Activated naive CD4-positive, alpha-beta T cell treated with anti-CD3 and anti-CD28 coated beads, Interleukin-2, amount 50 U/mL, for 72 hours (primary cell): ENCODE results near the gene SLC9C2. TPM values are rescaled to one million over a fixed set of nuclear protein-coding genes. Genes with fewer than 3 reads are reported as not detected.
A peak's percentile ranks its signal among the peaks of the same experiment; 100 is the strongest.
"Not testable (repeated sequence)": the region's sequence is repeated elsewhere in the genome, so short reads cannot be mapped to it uniquely, and the experiment has no call there.

ENCODE experiments used
- ATAC-seq, 2 donors: fragments of 150-1000 bp; cut with Tn5 transposase; 2 replicates each; pipeline ENCODE4 v1.10.0; 2021; ENCODE audit warnings: mild to moderate bottlenecking in 2 of 2, moderate library complexity in 2 of 2
- DNase-seq, 2 donors: peaks; one replicate each; pipeline ENCODE4 v3.0.0; 2021 to 2022; ENCODE audit warnings: low spot score in 2 of 2
- H3K27ac Mint-ChIP-seq, 2 donors: one replicate each; pipeline ENCODE4 v1.8.0; 2022; ENCODE audit warnings: mild to moderate bottlenecking in 2 of 2, mixed read lengths in 2 of 2
- H3K36me3 Mint-ChIP-seq, 2 donors: one replicate each; pipeline ENCODE4 v1.8.0; 2022; ENCODE audit warnings: mixed read lengths in 2 of 2
- H3K9me3 Mint-ChIP-seq, 2 donors: one replicate each; pipeline ENCODE4 v1.8.0; 2022; ENCODE audit warnings: mixed read lengths in 2 of 2
- total RNA-seq, 2 donors: library from RNA; stranded (reverse); gene quantifications; one replicate each; pipeline ENCODE4 v1.2.3, GENCODE V29; 2022

The SLC9C2 gene
- total RNA-seq, 2 donors from 2014 or later = not detected

- Mint-ChIP-seq H3K36me3 (no peaks in the 10 kb centered on the region), H3K27ac (peak overlapping the region in 1 of 2 donors; percentile 47), H3K9me3 (peaks cover 0 to 4% of the 10 kb centered on the region in 2 donors)
- DNase-seq (no peak), ATAC-seq (no peak)
Measured at GRCh38 chr1:173554541-173555250, 48.2 kb downstream of the SLC9C2 start.

GRCh38 chr1:173554089-173554488, 48.8 kb downstream of the SLC9C2 start:
- no peak for ATAC-seq
- H3K27ac Mint-ChIP-seq = no peak overlapping the region
- no peaks in the 10 kb centered on the region for H3K36me3 Mint-ChIP-seq
- DNase-seq = no peak
- H3K9me3 Mint-ChIP-seq = peaks cover 0 to 4% of the 10 kb centered on the region in 2 donors

GRCh38 chr1:173553312-173553711, 49.6 kb downstream of the SLC9C2 start:
- ATAC-seq = no peak
- Mint-ChIP-seq H3K36me3 (no peaks in the 10 kb centered on the region), H3K9me3 (peaks cover 0 to 4% of the 10 kb centered on the region in 2 donors), H3K27ac (no peak overlapping the region)
- no peak for DNase-seq

- peak overlapping the region in 1 of 2 donors; percentile 7 for H3K27ac Mint-ChIP-seq
- peak in 1 of 2 donors; percentile 62 for ATAC-seq
- peaks cover 0 to 4% of the 10 kb centered on the region in 2 donors for H3K9me3 Mint-ChIP-seq
- no peak for DNase-seq
- H3K36me3 Mint-ChIP-seq = no peaks in the 10 kb centered on the region
Measured at GRCh38 chr1:173551699-173552098, 51.2 kb downstream of the SLC9C2 start.

GRCh38 chr1:173549813-173550212, 53.1 kb downstream of the SLC9C2 start:
- no peak overlapping the region for H3K27ac Mint-ChIP-seq
- DNase-seq (no peak), ATAC-seq (no peak)
- peaks cover 0 to 4% of the 10 kb centered on the region in 2 donors for H3K9me3 Mint-ChIP-seq
- H3K36me3 Mint-ChIP-seq = no peaks in the 10 kb centered on the region

GRCh38 chr1:173545688-173546087, 57.2 kb downstream of the SLC9C2 start:
- DNase-seq = no peak
- Mint-ChIP-seq H3K9me3 (peaks cover 0 to 3% of the 10 kb centered on the region in 2 donors), H3K27ac (no peak overlapping the region), H3K36me3 (no peaks in the 10 kb centered on the region)
- ATAC-seq = no peak

- Mint-ChIP-seq H3K9me3 (peaks cover 0 to 7% of the 10 kb centered on the region in 2 donors), H3K27ac (no peak overlapping the region), H3K36me3 (no peaks in the 10 kb centered on the region)
- ATAC-seq (no peak), DNase-seq (no peak)
Measured at GRCh38 chr1:173536223-173536622, 66.6 kb downstream of the SLC9C2 start.

GRCh38 chr1:173532237-173532636, 70.6 kb downstream of the SLC9C2 start:
- no peak for DNase-seq
- no peak for ATAC-seq
- Mint-ChIP-seq H3K36me3 (no peaks in the 10 kb centered on the region), H3K27ac (no peak overlapping the region), H3K9me3 (no peaks in the 10 kb centered on the region)

- ATAC-seq (no peak), DNase-seq (no peak)
- Mint-ChIP-seq H3K36me3 (no peaks in the 10 kb centered on the region), H3K27ac (no peak overlapping the region), H3K9me3 (no peaks in the 10 kb centered on the region)
Measured at GRCh38 chr1:173530795-173531693, 71.8 kb downstream of the SLC9C2 start.

GRCh38 chr1:173529106-173529505, 73.8 kb downstream of the SLC9C2 start:
- ATAC-seq = no peak
- no peaks in the 10 kb centered on the region for H3K9me3 Mint-ChIP-seq
- H3K36me3 Mint-ChIP-seq = no peaks in the 10 kb centered on the region
- no peak overlapping the region for H3K27ac Mint-ChIP-seq
- DNase-seq = no peak

GRCh38 chr1:173527151-173527826, 75.6 kb downstream of the SLC9C2 start:
- no peak overlapping the region for H3K27ac Mint-ChIP-seq
- no peaks in the 10 kb centered on the region for H3K36me3 Mint-ChIP-seq
- H3K9me3 Mint-ChIP-seq = no peaks in the 10 kb centered on the region
- DNase-seq = no peak
- ATAC-seq = no peak

GRCh38 chr1:173525926-173526325, 76.9 kb downstream of the SLC9C2 start:
- ATAC-seq (no peak), DNase-seq (no peak)
- Mint-ChIP-seq H3K27ac (no peak overlapping the region), H3K9me3 (no peaks in the 10 kb centered on the region), H3K36me3 (no peaks in the 10 kb centered on the region)

GRCh38 chr1:173523329-173523728, 79.5 kb downstream of the SLC9C2 start:
- ATAC-seq (no peak), DNase-seq (no peak)
- Mint-ChIP-seq H3K9me3 (no peaks in the 10 kb centered on the region), H3K27ac (no peak overlapping the region), H3K36me3 (no peaks in the 10 kb centered on the region)

GRCh38 chr1:173520799-173521198, 82.1 kb downstream of the SLC9C2 start:
- no peak overlapping the region for H3K27ac Mint-ChIP-seq
- ATAC-seq (no peak), DNase-seq (no peak)
- H3K36me3 Mint-ChIP-seq = no peaks in the 10 kb centered on the region
- no peaks in the 10 kb centered on the region for H3K9me3 Mint-ChIP-seq

- Mint-ChIP-seq H3K9me3 (peaks cover 7 to 17% of the 10 kb centered on the region in 2 donors), H3K36me3 (peaks cover 11% of the 10 kb centered on the region in 2 donors)
- not testable (repeated sequence) for ATAC-seq, H3K27ac Mint-ChIP-seq, DNase-seq
Measured at GRCh38 chr1:173514503-173514902, 88.4 kb downstream of the SLC9C2 start.

- H3K36me3 Mint-ChIP-seq = peaks cover 11% of the 10 kb centered on the region in 2 donors
- no peak overlapping the region for H3K27ac Mint-ChIP-seq
- peaks cover 7 to 8% of the 10 kb centered on the region in 2 donors for H3K9me3 Mint-ChIP-seq
- DNase-seq = no peak
- ATAC-seq = no peak
Measured at GRCh38 chr1:173509797-173510196, 93.1 kb downstream of the SLC9C2 start.

GRCh38 chr1:173508541-173508940, 94.3 kb downstream of the SLC9C2 start:
- peaks cover 1 to 2% of the 10 kb centered on the region in 2 donors for H3K36me3 Mint-ChIP-seq
- ATAC-seq (no peak), DNase-seq (no peak)
- H3K27ac Mint-ChIP-seq = peak overlapping the region in 1 of 2 donors; percentile 2
- peaks cover 2% of the 10 kb centered on the region in 2 donors for H3K9me3 Mint-ChIP-seq
